ENCODE results near the gene CD96. TPM values are rescaled to one million over a fixed set of nuclear protein-coding genes. Genes with fewer than 3 reads are reported as not detected.
"Not testable (repeated sequence)": the region's sequence is repeated elsewhere in the genome, so short reads cannot be mapped to it uniquely, and the experiment has no call there.

CD96 gene
- total RNA-seq, 1 experiment from 2014 or later, result not detected

DNA sequence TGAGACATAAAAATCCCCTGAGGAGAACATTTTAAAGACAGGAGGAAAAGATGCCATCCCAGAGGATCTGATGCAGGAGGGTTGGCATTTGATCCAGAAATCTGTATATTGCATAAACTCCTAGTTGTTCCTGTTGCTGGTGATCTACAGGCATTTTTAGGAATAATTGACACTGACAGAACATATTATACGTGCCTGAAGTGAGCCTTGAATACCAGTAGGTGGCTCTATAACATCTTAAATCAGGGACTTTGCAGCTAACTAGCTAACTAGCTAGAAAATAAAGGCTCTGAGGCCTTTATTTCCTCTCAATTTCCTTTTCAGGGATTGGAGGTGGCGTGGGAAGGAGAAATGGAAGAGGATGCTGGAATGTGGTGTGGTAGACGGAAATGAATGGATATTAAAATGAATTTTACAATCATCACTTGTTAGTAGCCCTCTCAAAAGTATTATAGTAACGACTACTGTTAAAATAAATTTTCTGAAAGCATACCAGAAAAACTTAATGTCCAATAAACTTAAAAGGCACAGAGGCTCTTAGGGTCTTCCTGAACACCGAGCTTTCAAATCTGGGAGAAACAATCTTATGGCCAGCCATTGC, 127.0 kb downstream of the CD96 start:
- TF ChIP-seq, protein P1, sequence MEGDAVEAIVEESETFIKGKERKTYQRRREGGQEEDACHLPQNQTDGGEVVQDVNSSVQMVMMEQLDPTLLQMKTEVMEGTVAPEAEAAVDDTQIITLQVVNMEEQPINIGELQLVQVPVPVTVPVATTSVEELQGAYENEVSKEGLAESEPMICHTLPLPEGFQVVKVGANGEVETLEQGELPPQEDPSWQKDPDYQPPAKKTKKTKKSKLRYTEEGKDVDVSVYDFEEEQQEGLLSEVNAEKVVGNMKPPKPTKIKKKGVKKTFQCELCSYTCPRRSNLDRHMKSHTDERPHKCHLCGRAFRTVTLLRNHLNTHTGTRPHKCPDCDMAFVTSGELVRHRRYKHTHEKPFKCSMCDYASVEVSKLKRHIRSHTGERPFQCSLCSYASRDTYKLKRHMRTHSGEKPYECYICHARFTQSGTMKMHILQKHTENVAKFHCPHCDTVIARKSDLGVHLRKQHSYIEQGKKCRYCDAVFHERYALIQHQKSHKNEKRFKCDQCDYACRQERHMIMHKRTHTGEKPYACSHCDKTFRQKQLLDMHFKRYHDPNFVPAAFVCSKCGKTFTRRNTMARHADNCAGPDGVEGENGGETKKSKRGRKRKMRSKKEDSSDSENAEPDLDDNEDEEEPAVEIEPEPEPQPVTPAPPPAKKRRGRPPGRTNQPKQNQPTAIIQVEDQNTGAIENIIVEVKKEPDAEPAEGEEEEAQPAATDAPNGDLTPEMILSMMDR (IDR thresholded peaks at IDR 0.05; ENCODE audit: unreplicated experiment), result peak; percentile 32
- Mint-ChIP-seq H3K4me1 (ENCODE audit: low read depth, unreplicated experiment) (peaks cover 33% of the 10 kb centered on the region), H3K27ac (ENCODE audit: unreplicated experiment) (no peak overlapping the region), H3K36me3 (ENCODE audit: insufficient read depth, unreplicated experiment) (peaks cover 2% of the 10 kb centered on the region), H3K27me3 (ENCODE audit: unreplicated experiment) (no peaks in the 10 kb centered on the region), H3K9me3 (ENCODE audit: low read depth, unreplicated experiment) (no peaks in the 10 kb centered on the region), H3K4me3 (ENCODE audit: low read depth, unreplicated experiment) (no peak overlapping the region)
- no TSS peak for BruUV-seq (replicated peaks)
- CTCF ChIA-PET, result interaction anchor here (0.6 to 3.6 kb wide), 11 partner anchors 22 to 345 kb away, joined by 3 to 38 read pairs (median 6); partner anchors contain the start of gene ABHD10
- intact Hi-C loops (cut with micrococcal nuclease; ENCODE audit: unreplicated experiment), result loop anchor here (1.0 to 5.0 kb wide), 4 partner anchors 22 to 298 kb away; no protein-coding TSS in a partner anchor
- no peak for DNase-seq

DNA sequence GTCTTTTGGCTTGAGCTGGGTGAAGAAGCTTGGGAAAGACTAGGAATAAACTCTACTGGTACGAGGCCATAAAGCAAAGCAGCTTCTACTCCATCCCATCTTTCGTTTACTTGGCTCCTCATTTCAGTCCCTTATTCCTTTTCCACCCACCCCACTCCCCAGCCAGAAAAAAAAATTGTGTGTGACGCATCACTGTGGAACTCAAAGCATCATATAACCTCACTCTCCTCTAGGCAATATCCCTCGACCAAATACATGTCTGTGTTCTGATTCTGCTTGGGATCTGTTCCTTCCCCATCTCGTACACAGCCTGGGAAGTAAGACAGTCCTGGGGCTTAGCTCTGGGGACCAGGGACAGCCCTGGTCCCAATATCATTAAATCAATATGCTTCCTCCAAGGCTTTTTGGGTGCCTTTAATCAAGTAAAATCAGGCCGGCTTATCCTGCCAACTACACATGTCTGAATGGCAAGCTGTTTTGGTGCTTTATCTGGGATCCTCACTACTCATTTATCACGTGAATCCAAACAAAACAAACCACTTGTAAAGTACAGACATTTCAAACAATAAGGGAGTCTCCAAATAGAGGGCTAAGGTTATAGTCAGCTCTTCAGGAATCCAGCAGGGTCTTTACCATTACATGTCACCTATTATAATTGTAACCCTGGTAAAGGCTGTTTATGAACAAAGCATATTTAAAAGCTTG, 128.1 kb downstream of the CD96 start:
- Mint-ChIP-seq H3K4me3 (ENCODE audit: low read depth, unreplicated experiment) (no peak overlapping the region), H3K27me3 (ENCODE audit: unreplicated experiment) (no peaks in the 10 kb centered on the region), H3K36me3 (ENCODE audit: insufficient read depth, unreplicated experiment) (peaks cover 12% of the 10 kb centered on the region), H3K27ac (ENCODE audit: unreplicated experiment) (no peak overlapping the region), H3K9me3 (ENCODE audit: low read depth, unreplicated experiment) (no peaks in the 10 kb centered on the region), H3K4me1 (ENCODE audit: low read depth, unreplicated experiment) (peaks cover 33% of the 10 kb centered on the region)
- intact Hi-C loops (cut with micrococcal nuclease; ENCODE audit: unreplicated experiment), result loop anchor here (1.0 to 5.0 kb wide), 4 partner anchors 21 to 297 kb away; no protein-coding TSS in a partner anchor
- CTCF ChIA-PET, result interaction anchor here (0.7 to 3.6 kb wide), 4 partner anchors 21 to 343 kb away, joined by 4 to 38 read pairs (median 25); no protein-coding TSS in a partner anchor
- TF ChIP-seq, protein P1 (IDR thresholded peaks at IDR 0.05; ENCODE audit: unreplicated experiment), result no peak
- no TSS peak for BruUV-seq (replicated peaks)
- no peak for DNase-seq

DNA sequence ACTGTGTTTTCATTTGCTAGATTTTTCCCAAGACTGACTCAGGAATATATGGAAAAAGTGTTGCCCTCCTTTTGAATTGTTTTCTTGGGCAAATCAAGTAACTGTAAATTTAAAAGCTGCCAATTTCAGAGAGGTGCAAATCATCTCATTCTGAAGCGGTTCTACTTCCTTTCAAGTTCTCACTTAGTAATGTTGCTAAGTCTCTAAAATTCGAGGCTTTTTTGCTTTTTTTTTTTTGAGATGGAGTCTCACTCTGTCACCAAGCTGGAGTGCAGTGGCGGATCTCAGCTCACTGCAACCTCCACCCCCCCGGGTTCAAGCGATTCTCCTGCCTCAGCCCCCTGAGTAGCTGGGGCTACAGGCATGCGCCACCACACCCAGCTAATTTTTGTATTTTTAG, 130.5 kb downstream of the CD96 start:
- CTCF ChIA-PET; H3K4me3 Mint-ChIP-seq (ENCODE audit: low read depth, unreplicated experiment); DNase-seq; BruUV-seq (replicated peaks); H3K9me3 Mint-ChIP-seq (ENCODE audit: low read depth, unreplicated experiment); intact Hi-C loops (cut with micrococcal nuclease; ENCODE audit: unreplicated experiment); H3K27ac Mint-ChIP-seq (ENCODE audit: unreplicated experiment); H3K27me3 Mint-ChIP-seq (ENCODE audit: unreplicated experiment): not testable (repeated sequence)
- Mint-ChIP-seq H3K36me3 (ENCODE audit: insufficient read depth, unreplicated experiment) (peaks cover 32% of the 10 kb centered on the region), H3K4me1 (ENCODE audit: low read depth, unreplicated experiment) (peaks cover 45% of the 10 kb centered on the region)

DNA sequence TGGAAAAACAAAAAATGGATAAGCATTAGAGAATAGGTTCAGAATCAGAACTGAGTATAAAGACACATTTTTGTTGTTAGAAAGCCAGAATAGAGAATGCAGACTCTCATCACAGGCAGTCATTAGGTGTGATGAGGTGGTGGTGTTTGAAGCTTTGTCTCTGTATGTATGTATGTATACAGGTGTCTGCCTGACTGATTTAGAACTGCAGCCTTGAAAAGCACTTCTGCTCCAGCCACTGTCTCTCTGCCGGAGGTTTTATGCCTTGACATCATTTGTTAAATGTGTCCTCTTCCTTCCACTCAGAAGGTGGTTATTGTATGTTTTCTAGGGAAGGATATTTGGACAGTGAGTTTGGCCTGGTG, 133.8 kb downstream of the CD96 start:
- peaks cover 26% of the 10 kb centered on the region for H3K4me1 Mint-ChIP-seq (ENCODE audit: low read depth, unreplicated experiment)
- no peaks in the 10 kb centered on the region for H3K9me3 Mint-ChIP-seq (ENCODE audit: low read depth, unreplicated experiment)
- peaks cover 32% of the 10 kb centered on the region for H3K36me3 Mint-ChIP-seq (ENCODE audit: insufficient read depth, unreplicated experiment)
- H3K4me3 Mint-ChIP-seq (ENCODE audit: low read depth, unreplicated experiment), result peak overlapping the region; percentile 88
- no TSS peak for BruUV-seq (replicated peaks)
- H3K27ac Mint-ChIP-seq (ENCODE audit: unreplicated experiment), result peak overlapping the region; percentile 93
- TF ChIP-seq, protein P1 (IDR thresholded peaks at IDR 0.05; ENCODE audit: unreplicated experiment), result no peak
- DNase-seq, result no peak
- H3K27me3 Mint-ChIP-seq (ENCODE audit: unreplicated experiment), result no peaks in the 10 kb centered on the region
- intact Hi-C loops (cut with micrococcal nuclease; ENCODE audit: unreplicated experiment), result no loop called here
- CTCF ChIA-PET, result no interaction called here

All from Calu3 (cell line).